Muscle layer of colon (tissue), 2 donors: ENCODE results near the gene VPS41.
A peak's percentile ranks its signal among the peaks of the same experiment; 100 is the strongest.
"Not testable (repeated sequence)": the region's sequence is repeated elsewhere in the genome, so short reads cannot be mapped to it uniquely, and the experiment has no call there.

ENCODE experiments used
- H3K27ac ChIP-seq: one replicate; pipeline ENCODE4 v1.7.0; 2013; ENCODE audit warnings: low read depth, mild to moderate bottlenecking, low read length, moderate library complexity
- H3K27me3 ChIP-seq, 2 donors: one replicate each; pipeline ENCODE4 v1.7.0; 2013; ENCODE audit warnings: low read length in 2 of 2, mild to moderate bottlenecking in 2 of 2; ENCODE audit not compliant: insufficient read depth in 2 of 2, control insufficient read depth in 1 of 2
- H3K36me3 ChIP-seq: one replicate; pipeline ENCODE4 v1.7.0; 2013; ENCODE audit warnings: mild to moderate bottlenecking, low read length; ENCODE audit not compliant: insufficient read depth
- H3K4me1 ChIP-seq: one replicate; pipeline ENCODE4 v1.7.0; 2013; ENCODE audit warnings: mild to moderate bottlenecking, low read length; ENCODE audit not compliant: insufficient read depth
- H3K4me3 ChIP-seq, 2 donors: one replicate each; pipeline ENCODE4 v1.7.0; 2013; ENCODE audit warnings: low read length in 2 of 2, low read depth in 1 of 2, mild to moderate bottlenecking in 1 of 2, moderate library complexity in 1 of 2
- H3K9ac ChIP-seq: one replicate; pipeline ENCODE4 v1.7.0; 2013; ENCODE audit warnings: low read length
- H3K9me3 ChIP-seq: one replicate; pipeline ENCODE4 v1.7.0; 2013; ENCODE audit warnings: mild to moderate bottlenecking, low read length
- donor health status: abdominal sarcoma.
- donor health status: Adenocarcinoma of cecum.

The VPS41 gene

DNA sequence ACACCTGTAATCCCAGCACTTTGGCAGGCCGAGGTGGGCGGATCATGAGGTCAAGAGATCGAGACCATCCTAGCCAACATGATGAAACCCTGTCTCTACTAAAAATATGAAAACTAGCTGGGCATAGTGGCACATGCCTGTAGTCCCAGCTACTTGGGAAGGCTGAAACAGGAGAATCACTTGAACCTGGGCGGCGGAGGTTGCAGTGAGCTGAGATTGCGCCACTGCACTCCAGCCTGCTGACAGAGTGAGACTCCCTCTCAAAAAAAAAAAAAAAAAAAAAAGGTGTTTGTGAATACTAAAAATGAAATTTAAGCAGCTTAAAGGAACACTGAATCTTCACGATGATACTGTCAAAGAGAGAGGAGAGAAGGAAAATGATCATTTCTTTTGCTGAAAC is 54.0 kb downstream of the VPS41 start:
- H3K27ac ChIP-seq, H3K9me3 ChIP-seq, H3K4me1 ChIP-seq, H3K36me3 ChIP-seq, H3K9ac ChIP-seq, H3K27me3 ChIP-seq, H3K4me3 ChIP-seq: not testable (repeated sequence)

DNA sequence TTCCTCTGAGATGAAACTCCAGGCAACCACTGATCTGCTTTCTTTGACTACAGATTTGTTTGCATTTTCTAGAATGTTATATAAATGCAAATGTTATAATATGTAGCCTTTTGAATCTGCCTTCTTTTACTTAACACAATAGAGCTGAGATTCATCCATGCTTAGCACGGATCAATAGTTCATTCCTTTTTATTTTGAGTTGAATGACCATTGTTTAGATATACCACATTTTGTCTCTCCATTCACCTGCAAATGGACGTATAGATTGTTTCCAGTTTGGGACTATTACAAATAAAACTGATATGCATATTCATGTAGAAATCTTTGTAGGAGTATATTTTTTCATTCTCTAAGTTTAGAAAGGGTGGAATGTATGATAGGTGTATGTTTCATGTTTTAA is 57.7 kb downstream of the VPS41 start:
- Histone ChIP-seq H3K27ac (no peak overlapping the region), H3K9me3 (no peaks in the 10 kb centered on the region), H3K4me3 (no peak overlapping the region), H3K27me3 (no peaks in the 10 kb centered on the region), H3K36me3 (no peaks in the 10 kb centered on the region), H3K4me1 (peaks cover 5% of the 10 kb centered on the region), H3K9ac (no peak overlapping the region)

DNA sequence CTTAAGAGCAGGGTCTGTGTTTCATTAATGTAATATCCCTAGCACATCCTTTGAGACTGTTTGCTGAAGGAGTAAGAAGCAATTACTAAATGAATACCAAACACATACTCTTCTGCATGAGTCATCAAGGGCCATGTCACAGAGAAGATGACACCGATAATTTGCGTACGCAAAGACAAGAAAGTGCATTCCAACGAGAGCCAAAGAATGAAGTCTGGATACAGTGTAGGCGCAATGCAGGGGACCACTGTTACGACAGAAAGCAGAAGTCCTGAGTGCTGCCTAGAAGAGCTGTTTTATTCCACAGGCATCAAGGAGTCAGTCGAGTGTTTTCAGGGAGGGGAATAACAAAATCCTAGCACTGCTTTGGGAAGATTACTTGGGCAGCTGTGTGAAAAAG is 62.7 kb downstream of the VPS41 start:
- Histone ChIP-seq H3K36me3 (no peaks in the 10 kb centered on the region), H3K27me3 (no peaks in the 10 kb centered on the region), H3K27ac (no peak overlapping the region), H3K9me3 (no peaks in the 10 kb centered on the region), H3K4me1 (peaks cover 8% of the 10 kb centered on the region), H3K9ac (no peak overlapping the region), H3K4me3 (no peak overlapping the region)

- H3K4me1 ChIP-seq: peaks cover 8% of the 10 kb centered on the region
- H3K36me3 ChIP-seq: no peaks in the 10 kb centered on the region
- no peaks in the 10 kb centered on the region for H3K9me3 ChIP-seq
- no peaks in the 10 kb centered on the region for H3K27me3 ChIP-seq
- H3K27ac ChIP-seq: no peak overlapping the region
- no peak overlapping the region for H3K4me3 ChIP-seq
- H3K9ac ChIP-seq: no peak overlapping the region
Observed at GRCh38 chr7:38844952-38845563, 63.9 kb downstream of the VPS41 start.

GRCh38 chr7:38842746-38843145 is 66.2 kb downstream of the VPS41 start:
- Histone ChIP-seq H3K4me3 (no peak overlapping the region), H3K36me3 (no peaks in the 10 kb centered on the region), H3K27me3 (no peaks in the 10 kb centered on the region), H3K4me1 (peaks cover 8% of the 10 kb centered on the region), H3K27ac (no peak overlapping the region), H3K9ac (no peak overlapping the region), H3K9me3 (no peaks in the 10 kb centered on the region)

DNA sequence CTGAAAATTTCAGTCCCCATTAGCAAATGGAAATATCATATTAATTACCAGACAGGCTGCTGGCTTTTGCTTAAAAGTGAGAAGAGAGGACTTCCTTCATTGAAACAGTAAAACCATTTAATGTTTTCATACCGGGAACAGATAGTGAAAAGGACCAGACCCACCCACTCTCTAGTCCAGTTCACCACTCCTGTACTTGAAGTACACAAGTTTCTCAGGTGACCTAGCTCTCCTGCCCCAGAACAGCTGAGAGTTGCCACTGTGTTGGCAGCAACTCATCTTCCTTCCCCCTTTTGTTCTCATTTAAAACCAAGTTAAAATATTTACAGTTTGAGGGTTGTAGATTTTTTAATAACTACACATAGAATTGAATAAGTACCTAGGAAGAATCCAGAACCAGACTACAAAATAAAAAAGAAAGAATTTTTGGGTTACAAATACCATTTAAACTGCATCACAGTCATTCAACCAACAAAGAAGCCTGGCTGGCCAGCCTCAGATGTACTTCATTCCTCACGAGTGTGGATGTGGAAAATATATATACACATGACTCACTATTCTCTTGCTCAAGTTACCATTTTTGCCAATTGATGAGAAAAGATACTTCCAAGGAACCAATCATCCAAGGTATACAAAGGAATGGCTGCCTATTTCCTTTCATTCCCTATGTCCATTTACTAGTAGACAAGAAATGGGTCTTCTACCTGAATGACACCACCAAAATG is 68.1 kb downstream of the VPS41 start:
- H3K9me3 ChIP-seq: no peaks in the 10 kb centered on the region
- no peaks in the 10 kb centered on the region for H3K4me1 ChIP-seq
- no peak overlapping the region for H3K9ac ChIP-seq
- no peaks in the 10 kb centered on the region for H3K27me3 ChIP-seq
- H3K27ac ChIP-seq: no peak overlapping the region
- H3K36me3 ChIP-seq: no peaks in the 10 kb centered on the region
- H3K4me3 ChIP-seq: no peak overlapping the region

DNA sequence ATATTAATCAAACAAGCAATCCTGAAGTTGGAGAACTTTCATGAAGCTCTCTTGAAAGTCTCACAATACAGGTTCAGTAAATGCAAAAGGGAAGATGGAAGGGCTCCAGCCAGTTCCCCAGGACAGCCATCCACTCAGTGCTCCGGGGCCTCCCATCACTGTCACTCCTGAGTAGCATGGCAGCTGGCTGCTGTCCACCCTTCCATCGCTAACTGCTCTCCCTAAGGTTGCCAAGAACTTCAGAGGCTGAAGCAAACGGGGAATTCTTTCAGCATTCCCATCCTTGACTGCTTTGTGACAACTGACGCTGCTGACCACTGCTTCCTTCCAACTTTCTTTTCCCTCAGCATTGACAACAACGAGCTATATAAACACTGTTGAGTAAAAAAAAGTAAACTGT is 69.1 kb downstream of the VPS41 start:
- Histone ChIP-seq H3K4me3 (no peak overlapping the region), H3K9me3 (no peaks in the 10 kb centered on the region), H3K27ac (no peak overlapping the region), H3K9ac (no peak overlapping the region), H3K4me1 (no peaks in the 10 kb centered on the region), H3K27me3 (no peaks in the 10 kb centered on the region), H3K36me3 (no peaks in the 10 kb centered on the region)

DNA sequence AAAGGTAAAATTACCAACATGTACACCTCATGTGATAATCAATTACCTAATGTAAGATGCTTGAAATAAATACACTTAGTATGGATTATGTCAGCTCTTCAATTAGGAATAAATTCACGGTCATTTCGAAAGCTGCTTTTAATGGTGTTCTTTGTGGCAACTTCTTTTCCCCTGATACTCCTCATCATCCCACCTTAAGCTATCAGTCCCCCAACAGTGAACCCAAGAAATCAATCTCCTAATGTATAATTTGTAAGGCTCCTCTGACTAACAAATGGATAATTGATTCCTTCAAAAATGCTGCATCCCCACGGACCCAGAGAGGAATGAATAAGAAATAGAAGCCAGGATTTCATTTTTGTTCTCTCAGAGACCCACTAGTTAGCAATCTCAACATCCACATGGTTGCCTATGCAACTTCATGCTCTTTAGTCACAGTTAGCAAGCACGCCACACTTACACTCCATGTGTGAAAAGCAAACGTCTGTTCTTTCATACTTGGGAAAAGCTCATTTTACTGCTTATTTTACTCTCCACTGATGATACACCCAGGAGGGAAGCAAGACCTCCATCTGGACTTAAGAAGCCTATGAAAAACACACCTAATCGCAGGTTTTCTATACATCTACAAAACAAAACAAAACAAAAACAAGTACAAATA is 70.1 kb downstream of the VPS41 start:
- H3K36me3 ChIP-seq: no peaks in the 10 kb centered on the region
- no peaks in the 10 kb centered on the region for H3K27me3 ChIP-seq
- H3K9ac ChIP-seq: no peak overlapping the region
- no peak overlapping the region for H3K27ac ChIP-seq
- H3K4me3 ChIP-seq: no peak overlapping the region
- H3K9me3 ChIP-seq: no peaks in the 10 kb centered on the region
- peaks cover 4% of the 10 kb centered on the region for H3K4me1 ChIP-seq

GRCh38 chr7:38834357-38834756 is 74.6 kb downstream of the VPS41 start:
- no peak overlapping the region for H3K4me3 ChIP-seq
- no peaks in the 10 kb centered on the region for H3K27me3 ChIP-seq
- no peak overlapping the region for H3K27ac ChIP-seq
- H3K4me1 ChIP-seq: peaks cover 4% of the 10 kb centered on the region
- no peak overlapping the region for H3K9ac ChIP-seq
- no peaks in the 10 kb centered on the region for H3K9me3 ChIP-seq
- H3K36me3 ChIP-seq: no peaks in the 10 kb centered on the region

GRCh38 chr7:38833329-38833728 is 75.7 kb downstream of the VPS41 start:
- no peak overlapping the region for H3K27ac ChIP-seq
- H3K36me3 ChIP-seq: no peaks in the 10 kb centered on the region
- H3K4me1 ChIP-seq: peaks cover 4% of the 10 kb centered on the region
- no peaks in the 10 kb centered on the region for H3K9me3 ChIP-seq
- no peak overlapping the region for H3K4me3 ChIP-seq
- no peak overlapping the region for H3K9ac ChIP-seq
- H3K27me3 ChIP-seq: no peaks in the 10 kb centered on the region

DNA sequence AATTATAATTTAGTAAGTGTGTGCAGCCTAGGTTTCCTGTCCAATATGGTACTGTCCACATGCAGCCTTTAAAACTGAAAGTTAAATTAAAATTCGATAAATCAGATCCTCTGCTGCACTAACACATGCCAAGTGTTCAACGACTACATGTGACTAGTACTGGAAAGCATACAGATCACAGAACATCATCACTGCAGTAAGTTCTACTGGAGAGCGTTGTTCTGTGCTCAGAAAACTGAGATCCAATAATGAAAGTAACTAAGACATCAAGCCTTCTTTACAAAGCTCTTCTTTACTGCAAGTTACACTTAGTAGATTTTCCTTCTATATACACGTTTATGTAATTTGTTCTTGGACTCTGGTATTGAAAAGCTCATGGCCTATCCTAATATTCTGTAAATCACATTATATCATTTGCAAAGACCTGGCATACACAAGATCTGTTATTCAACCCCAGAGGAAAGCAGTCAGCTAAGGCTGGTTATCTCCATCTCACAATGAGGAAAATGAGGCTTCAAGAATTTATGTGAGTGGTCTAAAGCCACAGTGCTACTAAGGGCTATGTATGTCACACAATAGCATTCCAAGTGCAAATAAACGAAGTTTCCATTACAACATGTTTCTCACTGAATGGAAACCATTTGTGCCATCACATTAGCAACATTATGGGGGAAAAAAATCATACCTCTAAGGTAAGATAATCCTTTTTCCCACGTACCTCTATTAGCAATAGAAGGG is 77.6 kb downstream of the VPS41 start:
- no peak overlapping the region for H3K9ac ChIP-seq
- no peaks in the 10 kb centered on the region for H3K36me3 ChIP-seq
- no peaks in the 10 kb centered on the region for H3K27me3 ChIP-seq
- no peaks in the 10 kb centered on the region for H3K9me3 ChIP-seq
- H3K4me3 ChIP-seq: peak overlapping the region in 1 of 2 donors; percentile 34
- H3K4me1 ChIP-seq: peaks cover 4% of the 10 kb centered on the region
- H3K27ac ChIP-seq: no peak overlapping the region
